H1 (cell line): ENCODE data around the gene TMED9. TPM values are rescaled to one million over a fixed set of nuclear protein-coding genes. Genes with fewer than 3 reads are reported as not detected.

ENCODE experiments used
- KDM1A ChIP-seq: fragments of 200-600, 300-600 bp; sonication (generic); IDR thresholded peaks from 2 replicates; pipeline ENCODE4 v1.7.1; 2016; ENCODE audit warnings: mild to moderate bottlenecking, low read length, borderline replicate concordance
- KDM4A ChIP-seq: IDR thresholded peaks from one replicate; pipeline ENCODE4 v1.7.1; 2012; ENCODE audit warnings: low read depth, mild to moderate bottlenecking, moderate library complexity, low read length, inconsistent platforms; ENCODE audit not compliant: severe bottlenecking
- SIN3A ChIP-seq, 2 experiments: IDR thresholded peaks in 1 of 2; conservative IDR thresholded peaks in 1 of 2; 2 replicates each; pipeline ENCODE4 v1.6.1; 2011 to 2012; ENCODE audit warnings: low read length in 2 of 2, improper control_type of control experiment in 1 of 2, low read depth in 1 of 2, mild to moderate bottlenecking in 1 of 2
- TEAD4 ChIP-seq: IDR thresholded peaks from 2 replicates; pipeline ENCODE4 v1.6.1; 2012; ENCODE audit warnings: low read depth, low read length, inconsistent platforms, mixed read lengths
- polyA plus RNA-seq, 7 experiments: library from polyadenylated mRNA; depleted of rRNA in 3 of 7; stranded (reverse) in 5 of 7; unstranded in 2 of 7; fragments of >200 nt in 5 of 7; fragments of 200-250 nt in 2 of 7; gene quantifications; 1 replicate in 5 of 7; 2 replicates in 1 of 7; 4 replicates in 1 of 7; pipeline versions ENCODE4 v1.2.1 to v1.2.3, GENCODE V29; 2011 to 2013; ENCODE audit warnings: missing spikeins in 2 of 7, mixed read lengths in 2 of 7
- total RNA-seq: library from RNA; stranded (reverse); fragmentation: NEBNext Ultra II Directional; extraction: Animal tissue kit (Norgen Biotek cat#: 25700); gene quantifications from 2 replicates; pipeline ENCODE4 v1.2.1, GENCODE V29; 2021
- TF ChIP-seq, protein P1 (sequence below): IDR thresholded peaks from 2 replicates; pipeline ENCODE4 v1.6.1; 2012; ENCODE audit warnings: inconsistent platforms
- TF ChIP-seq, protein P2 (sequence below): IDR thresholded peaks from 2 replicates; pipeline ENCODE4 v1.6.1; 2011; ENCODE audit warnings: low read depth, mild to moderate bottlenecking, low read length; ENCODE audit not compliant: insufficient read depth

TMED9 gene
- total and polyA plus RNA-seq, 2 of the 8 experiments (the other 6 are each of a cell fraction or from before 2014, with no cell fraction given) = 130 to 160 TPM

- TF ChIP-seq TEAD4 (no peak), KDM1A (no peak), KDM4A (no peak), SIN3A (conservative IDR thresholded peaks at IDR 0.05 in 1 of 2, IDR thresholded peaks at IDR 0.05 in 1 of 2; ENCODE audit: low read depth in 1 of 2, low read length in 2 of 2) (no peak)
- TF ChIP-seq, protein P1, sequence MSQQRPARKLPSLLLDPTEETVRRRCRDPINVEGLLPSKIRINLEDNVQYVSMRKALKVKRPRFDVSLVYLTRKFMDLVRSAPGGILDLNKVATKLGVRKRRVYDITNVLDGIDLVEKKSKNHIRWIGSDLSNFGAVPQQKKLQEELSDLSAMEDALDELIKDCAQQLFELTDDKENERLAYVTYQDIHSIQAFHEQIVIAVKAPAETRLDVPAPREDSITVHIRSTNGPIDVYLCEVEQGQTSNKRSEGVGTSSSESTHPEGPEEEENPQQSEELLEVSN = no peak
- TF ChIP-seq, protein P2, sequence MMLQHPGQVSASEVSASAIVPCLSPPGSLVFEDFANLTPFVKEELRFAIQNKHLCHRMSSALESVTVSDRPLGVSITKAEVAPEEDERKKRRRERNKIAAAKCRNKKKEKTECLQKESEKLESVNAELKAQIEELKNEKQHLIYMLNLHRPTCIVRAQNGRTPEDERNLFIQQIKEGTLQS = no peak
These were observed 4.8 kb downstream of the TMED9 start (continued) for GRCh38 chr5:177596775-177597238.
